K562 (cell line): Measurements from ENCODE around the gene PRPF6. TPM values are rescaled to one million over a fixed set of nuclear protein-coding genes. Genes with fewer than 3 reads are reported as not detected.
A peak's percentile ranks its signal among the peaks of the same experiment; 100 is the strongest.

Experiments used
- ATAC-seq: fragments of 200-7000 bp; cut with Tn5 transposase; 3 replicates; pipeline ENCODE4 v1.9.1; 2020; ENCODE audit warnings: moderate library complexity
- BruUV-seq: library from RNA; stranded (reverse); fragments of 400-500 nt; replicated peaks from 2 replicates; lab custom pipeline; 2021; lab: Mats Ljungman, UMichigan
- CTCF ChIA-PET: fragments of 300-600 bp; formaldehyde crosslinking; extraction: SDS; loops from one replicate; lab custom pipeline; 2021; ENCODE audit warnings: low intra/inter-chr PET ratio; lab: Yijun Ruan, JAX
- POLR2A ChIA-PET: fragments of 300-600, 350-650 bp; sonication (Branson Sonifier 250); formaldehyde crosslinking; extraction: SDS; loops from one replicate; lab custom pipeline; 2021; ENCODE audit warnings: antibody characterized with exemption, inconsistent platforms; lab: Yijun Ruan, JAX
- DNase-seq, 4 experiments: peaks; one replicate each; pipeline versions ENCODE4 v3.0.0 to v3.0.0-alpha.2; 2011 to 2018; ENCODE audit warnings: low spot score in 3 of 4, mixed read lengths in 3 of 4; ENCODE audit errors: extremely low read depth in 1 of 4
- FAIRE-seq: peaks from 2 replicates; lab custom pipeline; 2011; peaks lifted over from hg19 to GRCh38; lab: Jason Lieb, UNC
- H2AFZ ChIP-seq: 2 replicates; pipeline ENCODE4 v1.6.0; 2011; ENCODE audit warnings: low read depth, low read length, control low read depth, inconsistent platforms
- H3K27ac ChIP-seq: fragments of 200-600 bp; 3 replicates; pipeline ENCODE4 v1.8.0; 2011; ENCODE audit warnings: low read depth, mild to moderate bottlenecking, control low read depth, inconsistent platforms, low read length, moderate library complexity, mixed read lengths; ENCODE audit errors: extremely low read depth
- H3K27me3 ChIP-seq, 2 experiments: fragments of 300-600 bp in 1 of 2; 2 replicates in 1 of 2; 3 replicates in 1 of 2; pipeline versions ENCODE4 v1.6.0 to v1.8.0; 2011; ENCODE audit warnings: inconsistent platforms in 2 of 2, low read length in 2 of 2, mild to moderate bottlenecking in 1 of 2, mixed read lengths in 1 of 2, moderate library complexity in 1 of 2; ENCODE audit not compliant: control insufficient read depth in 2 of 2, insufficient read depth in 2 of 2
- H3K36me3 ChIP-seq: fragments of 300-600 bp; 3 replicates; pipeline ENCODE4 v1.8.0; 2011; ENCODE audit warnings: mild to moderate bottlenecking, low read length, inconsistent platforms; ENCODE audit not compliant: control insufficient read depth, insufficient read depth
- H3K4me1 ChIP-seq, 2 experiments: fragments of 200-600 bp in 1 of 2; replicated peaks in 1 of 2; 2 replicates in 1 of 2; 3 replicates in 1 of 2; pipeline versions ENCODE4 v1.5.1 to v1.8.0; 2011; ENCODE audit warnings: inconsistent platforms in 2 of 2, low read length in 2 of 2, mild to moderate bottlenecking in 1 of 2, mixed read lengths in 1 of 2, moderate library complexity in 1 of 2; ENCODE audit not compliant: control insufficient read depth in 2 of 2, insufficient read depth in 2 of 2
- H3K4me2 ChIP-seq: 2 replicates; pipeline ENCODE4 v1.6.1; 2011; ENCODE audit warnings: low read length, control low read depth, inconsistent platforms, mixed read lengths; ENCODE audit not compliant: insufficient read depth
- H3K4me3 ChIP-seq: fragments of 200-600 bp; sonication (generic), shearing (Covaris generic); 2 replicates; pipeline ENCODE4 v1.5.1; 2016; ENCODE audit warnings: control low read depth, inconsistent platforms
- H3K79me2 ChIP-seq: fragments of 200-600 bp; 3 replicates; pipeline ENCODE4 v1.8.0; 2011; ENCODE audit warnings: low read length, inconsistent platforms; ENCODE audit not compliant: control insufficient read depth, insufficient read depth
- H3K9ac ChIP-seq, 2 experiments: 2 replicates each; pipeline versions ENCODE4 v1.6.0 to v1.6.1; 2011; ENCODE audit warnings: low read depth in 2 of 2, low read length in 2 of 2, control low read depth in 1 of 2, inconsistent platforms in 1 of 2, mild to moderate bottlenecking in 1 of 2, mixed read lengths in 1 of 2; ENCODE audit not compliant: insufficient read depth in 1 of 2
- H3K9me1 ChIP-seq: one replicate; pipeline ENCODE4 v1.6.0; 2011; ENCODE audit warnings: inconsistent platforms, mild to moderate bottlenecking, low read length, moderate library complexity; ENCODE audit not compliant: control insufficient read depth, insufficient read depth
- H3K9me3 ChIP-seq: replicated peaks from 2 replicates; pipeline ENCODE4 v1.5.1; 2011; ENCODE audit warnings: low read depth, low read length, inconsistent platforms; ENCODE audit not compliant: control insufficient read depth, insufficient read depth
- H4K20me1 ChIP-seq: replicated peaks from 2 replicates; pipeline ENCODE4 v1.6.1; 2011; ENCODE audit warnings: low read length, inconsistent platforms, mixed read lengths; ENCODE audit not compliant: control insufficient read depth, insufficient read depth
- ARID2 ChIP-seq: fragments of 450-650 bp; IDR thresholded peaks from 2 replicates; pipeline ENCODE4 v1.6.1; 2017; ENCODE audit warnings: antibody characterized with exemption, mild to moderate bottlenecking
- HSF4 ChIP-seq: fragments of 250-450 bp; sonication (Bioruptor Pico); IDR thresholded peaks from 2 replicates; pipeline ENCODE4 v2.1.2; 2022; ENCODE audit warnings: mild to moderate bottlenecking, moderate library complexity, borderline replicate concordance
- KAT8 ChIP-seq: fragments of 450-650 bp; IDR thresholded peaks from 2 replicates; pipeline ENCODE4 v1.6.1; 2016; ENCODE audit warnings: low read depth, mild to moderate bottlenecking
- MEIS2 ChIP-seq: fragments of 450-650 bp; IDR thresholded peaks from 2 replicates; pipeline ENCODE4 v1.6.1; 2014; ENCODE audit warnings: mild to moderate bottlenecking; ENCODE audit not compliant: partially characterized antibody
- NFE2 ChIP-seq: IDR thresholded peaks from 2 replicates; pipeline ENCODE4 v1.6.1; 2014; ENCODE audit warnings: antibody characterized with exemption, low read depth
- POLR2G ChIP-seq: fragments of 200-400 bp; formaldehyde crosslinking; IDR thresholded peaks from 2 replicates; pipeline ENCODE4 v1.6.1; 2017; ENCODE audit warnings: low read depth, mild to moderate bottlenecking, antibody characterized with exemption, low read length, moderate library complexity
- RBM22 ChIP-seq: fragments of 200-400 bp; formaldehyde crosslinking; IDR thresholded peaks from 2 replicates; pipeline ENCODE4 v1.6.1; 2018; ENCODE audit warnings: low read length, low read depth; ENCODE audit not compliant: poor library complexity, severe bottlenecking
- TEAD4 ChIP-seq, 2 experiments: sonication (generic) in 1 of 2; formaldehyde crosslinking in 1 of 2; IDR thresholded peaks; 2 replicates each; pipeline versions ENCODE4 v1.6.1 to v1.8.0; 2012 to 2022; ENCODE audit warnings: borderline replicate concordance in 1 of 2, inconsistent platforms in 1 of 2, low read length in 1 of 2, mild to moderate bottlenecking in 1 of 2, missing genetic modification reagents in 1 of 2
- WGBS: fragments of 100-300 bp; shearing (Covaris generic); methylation state at CpG from one replicate; pipeline ENCODE4 v1.1.6; 2016; ENCODE audit warnings: low coverage, mixed read lengths; ENCODE audit not compliant: insufficient coverage; ENCODE audit errors: missing lambda C conversion rate; 5-methylcytosine and 5-hydroxymethylcytosine counted together
- in situ Hi-C: fragments of 300-500 bp; cut with MboI; formaldehyde crosslinking; loops from 4 replicates; pipeline ENCODE4 v1.15.0; 2018; ENCODE audit warnings: inconsistent platforms, mixed read lengths
- intact Hi-C: fragments of 100-400 bp; cut with micrococcal nuclease; formaldehyde crosslinking; loops from 2 replicates; pipeline ENCODE4 v1.14.2; 2022
- polyA plus RNA-seq, 8 experiments: library from polyadenylated mRNA; depleted of rRNA in 4 of 8; stranded (reverse) in 5 of 8; unstranded in 3 of 8; fragments of >200 nt; fragmentation: Nextera tagmentation in 2 of 8; fragmentation: Illumina TruSeq in 1 of 8; extraction: Ambion mirVana in 2 of 8; extraction: Trizol in 1 of 8; gene quantifications; 2 replicates each; pipeline versions ENCODE4 v1.2.1 to v1.2.3, GENCODE V29; 2011 to 2014; ENCODE audit warnings: inconsistent platforms in 1 of 8, missing spikeins in 1 of 8
- total RNA-seq, 7 experiments: library from RNA; depleted of rRNA in 6 of 7; stranded (reverse); fragments of >200 nt in 6 of 7; fragmentation: Illumina TruSeq in 2 of 7; extraction: Trizol in 2 of 7; gene quantifications; 2 replicates each; pipeline versions ENCODE4 v1.2.1 to v1.2.3, GENCODE V29; 2011 to 2021; ENCODE audit warnings: low replicate concordance in 1 of 7

PRPF6 gene
- total and polyA plus RNA-seq, 9 of the 15 experiments (the other 6 are each of a cell fraction or from before 2014, with no cell fraction given), result 4.2 to 83.2 (median 59.9) TPM

DNA sequence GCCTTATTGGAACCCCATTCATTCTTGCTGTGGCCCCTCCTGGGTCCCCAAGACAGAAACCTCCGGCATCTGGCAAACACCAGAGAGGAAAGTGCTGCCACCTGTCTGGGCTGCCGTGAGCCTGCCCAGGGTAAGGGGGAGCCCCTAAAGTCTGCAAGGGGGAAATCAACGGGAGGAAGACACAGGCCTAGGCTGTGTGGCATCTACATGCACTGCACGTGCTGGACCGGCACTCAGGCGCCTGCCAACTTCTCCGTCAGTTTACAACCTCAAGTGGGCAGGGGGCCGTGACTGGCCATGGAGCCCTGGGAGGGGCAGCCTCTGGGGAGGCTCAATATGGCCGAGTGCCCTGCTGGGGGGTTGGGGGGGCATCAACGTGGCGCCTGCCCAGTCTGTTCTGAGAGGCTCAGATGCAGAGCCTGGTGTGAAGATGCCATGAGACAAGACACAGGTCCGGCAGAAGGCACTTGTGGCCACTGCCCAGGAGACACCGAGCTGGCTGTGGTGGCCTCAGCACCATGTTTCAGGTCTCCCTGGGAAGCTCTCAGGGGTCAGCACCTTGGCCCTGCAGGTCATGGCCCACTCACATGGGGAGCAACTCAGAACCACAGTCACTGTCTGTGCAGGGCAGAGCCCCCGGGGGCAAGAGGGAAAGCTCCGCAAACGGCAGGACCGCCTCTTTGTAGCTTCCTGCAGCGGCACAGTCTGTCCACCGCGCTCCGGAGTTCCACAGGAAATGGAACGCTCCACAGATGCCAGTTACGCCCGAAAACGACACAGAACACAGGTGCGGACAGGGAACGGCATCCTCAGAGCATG lies 33.1 kb upstream of the PRPF6 start:
- Histone ChIP-seq H3K27ac (peak overlapping the region; percentile 75; the same call in 1 of the 3 replicates), H2AFZ (no peak overlapping the region), H3K79me2 (peaks cover 77% of the 10 kb centered on the region), H3K4me2 (no peak overlapping the region), H3K9ac (peak overlapping the region in 1 of 2 experiments; percentile 77; a peak in 2 of 4 replicates), H3K4me3 (no peak overlapping the region), H3K36me3 (peaks cover 65% of the 10 kb centered on the region; the same call in 2 of the 3 replicates), H3K9me1 (peaks cover 23% of the 10 kb centered on the region), H3K9me3 (no peaks in the 10 kb centered on the region), H4K20me1 (peaks cover 67% of the 10 kb centered on the region), H3K4me1 (peaks cover 19 to 92% of the 10 kb centered on the region in 2 experiments), H3K27me3 (no peaks in the 10 kb centered on the region)
- POLR2A ChIA-PET, result interaction anchor here (0.6 kb wide), 1 partner anchor 1292 kb away, joined by 3 read pairs; no protein-coding TSS in a partner anchor
- TF ChIP-seq TEAD4 (IDR thresholded peaks at IDR 0.05; ENCODE audit: low read length) (no peak), TEAD4 (CRISPR knock-in tag; IDR thresholded peaks at IDR 0.05; ENCODE audit: borderline replicate concordance) (0 out of 2 replicates have a peak, but pooled peaks have one; percentile 47), MEIS2 (no peak), NFE2 (no peak), POLR2G (peak; percentile 26; the same call in 1 of the 2 replicates), KAT8 (no peak), HSF4 (CRISPR knock-in tag) (no peak), ARID2 (no peak), RBM22 (peak; percentile 6)
- intact Hi-C loops, result no loop called here
- in situ Hi-C loops, result no loop called here
- FAIRE-seq, result no peak
- CTCF ChIA-PET, result no interaction called here
- DNase-seq, result no peak
- WGBS, result 87% methylated on average over 24 of the region's 27 CpGs
- no peak for ATAC-seq
- no TSS peak for BruUV-seq
